OCI-LY1 (cell line): ENCODE data around the gene SRD5A1.
A peak's percentile ranks its signal among the peaks of the same experiment; 100 is the strongest.

Experiments used
- H2AFZ ChIP-seq: fragments of 200-600 bp; sonication (generic), shearing (Covaris generic); 2 replicates; pipeline ENCODE4 v1.6.0; 2014; ENCODE audit warnings: antibody characterized with exemption, mild to moderate bottlenecking, low read length
- H3F3A ChIP-seq: fragments of 200-600 bp; sonication (generic), shearing (Covaris generic); 2 replicates; pipeline ENCODE4 v1.6.0; 2014; ENCODE audit warnings: mild to moderate bottlenecking, antibody characterized with exemption, low read length, moderate library complexity; ENCODE audit not compliant: insufficient read depth
- H3K27ac ChIP-seq: fragments of 200-600 bp; sonication (generic); 2 replicates; pipeline ENCODE4 v1.5.1; 2014; ENCODE audit warnings: low read length, mixed run types, mild to moderate bottlenecking, low read depth; ENCODE audit not compliant: poor library complexity, severe bottlenecking
- H3K27me3 ChIP-seq: fragments of 200-600 bp; sonication (generic); 2 replicates; pipeline ENCODE4 v1.6.0; 2014; ENCODE audit warnings: antibody characterized with exemption, mild to moderate bottlenecking, low read length, moderate library complexity; ENCODE audit not compliant: insufficient read depth
- H3K36me3 ChIP-seq: fragments of 200-600 bp; sonication (generic); 2 replicates; pipeline ENCODE4 v1.6.1; 2014; ENCODE audit warnings: mild to moderate bottlenecking, antibody characterized with exemption, low read length, moderate library complexity, mixed read lengths; ENCODE audit not compliant: insufficient read depth
- H3K4me1 ChIP-seq: fragments of 200-600 bp; sonication (generic); 2 replicates; pipeline ENCODE4 v1.5.1; 2014; ENCODE audit warnings: mild to moderate bottlenecking, low read length, moderate library complexity; ENCODE audit not compliant: insufficient read depth, severe bottlenecking
- H3K4me2 ChIP-seq: fragments of 200-600 bp; sonication (generic), shearing (Covaris generic); 2 replicates; pipeline ENCODE4 v1.6.1; 2014; ENCODE audit warnings: low read length
- H3K4me3 ChIP-seq: fragments of 200-600 bp; sonication (generic); 2 replicates; pipeline ENCODE4 v1.5.1; 2014; ENCODE audit warnings: low read length, low read depth, mild to moderate bottlenecking, mixed read lengths; ENCODE audit not compliant: poor library complexity, severe bottlenecking
- H3K79me2 ChIP-seq: fragments of 200-600 bp; shearing (Covaris generic); 2 replicates; pipeline ENCODE4 v1.6.1; 2016; ENCODE audit warnings: mixed run types, low read length, mixed read lengths; ENCODE audit not compliant: insufficient read depth
- H3K9ac ChIP-seq: fragments of 200-600 bp; sonication (generic), shearing (Covaris generic); 2 replicates; pipeline ENCODE4 v1.6.1; 2014; ENCODE audit warnings: mild to moderate bottlenecking, low read length, mixed read lengths
- H3K9me2 ChIP-seq: fragments of 200-600 bp; sonication (generic), shearing (Covaris generic); 2 replicates; pipeline ENCODE4 v1.6.1; 2014; ENCODE audit warnings: low read depth, mild to moderate bottlenecking, low read length, mixed read lengths
- H3K9me3 ChIP-seq: fragments of 200-600 bp; shearing (Covaris generic); 2 replicates; pipeline ENCODE4 v1.6.1; 2014; ENCODE audit warnings: low read length, mixed read lengths
- H4K20me1 ChIP-seq: fragments of 200-600 bp; sonication (generic), shearing (Covaris generic); 2 replicates; pipeline ENCODE4 v1.6.0; 2016; ENCODE audit warnings: mild to moderate bottlenecking, low read length; ENCODE audit not compliant: insufficient read depth
- CTCF ChIP-seq: fragments of 200-600 bp; sonication (generic), shearing (Covaris generic); IDR thresholded peaks from 2 replicates; pipeline ENCODE4 v1.5.1; 2017; ENCODE audit warnings: mild to moderate bottlenecking, antibody characterized with exemption, low read length, moderate library complexity, mixed read lengths
- EZH2 ChIP-seq: fragments of 200-600 bp; sonication (generic), shearing (Covaris generic); IDR thresholded peaks from 2 replicates; pipeline ENCODE4 v1.8.0; 2017; ENCODE audit warnings: borderline replicate concordance, mixed run types, mild to moderate bottlenecking, antibody characterized with exemption, low read length, moderate library complexity, mixed read lengths

SRD5A1 gene

GRCh38 chr5:6674421-6674820 lies 41.2 kb downstream of the SRD5A1 start:
- Histone ChIP-seq H3F3A (no peaks in the 10 kb centered on the region), H3K4me1 (no peaks in the 10 kb centered on the region), H3K79me2 (no peaks in the 10 kb centered on the region), H3K27ac (no peak overlapping the region), H3K4me2 (no peak overlapping the region), H2AFZ (no peak overlapping the region), H3K4me3 (no peak overlapping the region), H3K9me3 (no peaks in the 10 kb centered on the region), H3K9me2 (no peaks in the 10 kb centered on the region), H3K36me3 (peaks cover 15% of the 10 kb centered on the region), H3K27me3 (no peaks in the 10 kb centered on the region), H3K9ac (no peak overlapping the region), H4K20me1 (no peaks in the 10 kb centered on the region)
- TF ChIP-seq CTCF (no peak), EZH2 (no peak)

GRCh38 chr5:6674886-6675285 lies 41.6 kb downstream of the SRD5A1 start:
- H3F3A ChIP-seq, result no peaks in the 10 kb centered on the region
- H3K36me3 ChIP-seq, result peaks cover 10% of the 10 kb centered on the region
- H2AFZ ChIP-seq, result no peak overlapping the region
- H3K9me2 ChIP-seq, result no peaks in the 10 kb centered on the region
- no peaks in the 10 kb centered on the region for H3K9me3 ChIP-seq
- TF ChIP-seq CTCF (no peak), EZH2 (no peak)
- no peaks in the 10 kb centered on the region for H3K4me1 ChIP-seq
- H3K79me2 ChIP-seq, result no peaks in the 10 kb centered on the region
- no peak overlapping the region for H3K4me2 ChIP-seq
- H3K27me3 ChIP-seq, result no peaks in the 10 kb centered on the region
- no peak overlapping the region for H3K9ac ChIP-seq
- no peaks in the 10 kb centered on the region for H4K20me1 ChIP-seq
- H3K4me3 ChIP-seq, result no peak overlapping the region
- H3K27ac ChIP-seq, result no peak overlapping the region

GRCh38 chr5:6675784-6676491 lies 42.7 kb downstream of the SRD5A1 start:
- H3K4me2 ChIP-seq, result no peak overlapping the region
- no peaks in the 10 kb centered on the region for H4K20me1 ChIP-seq
- H3K9ac ChIP-seq, result no peak overlapping the region
- H3K79me2 ChIP-seq, result no peaks in the 10 kb centered on the region
- H3K4me3 ChIP-seq, result no peak overlapping the region
- H3K9me2 ChIP-seq, result no peaks in the 10 kb centered on the region
- no peak overlapping the region for H2AFZ ChIP-seq
- H3K9me3 ChIP-seq, result no peaks in the 10 kb centered on the region
- peaks cover 4% of the 10 kb centered on the region; the same call in 1 of the 2 replicates for H3K36me3 ChIP-seq
- no peaks in the 10 kb centered on the region for H3F3A ChIP-seq
- TF ChIP-seq EZH2 (no peak), CTCF (peak; percentile 19; the same call in 1 of the 2 replicates)
- no peaks in the 10 kb centered on the region for H3K4me1 ChIP-seq
- no peak overlapping the region for H3K27ac ChIP-seq
- no peaks in the 10 kb centered on the region for H3K27me3 ChIP-seq
